Mesenchymal stem cell (in vitro differentiated cells and primary cell): ENCODE results near the gene PTPRN2.
A peak's percentile ranks its signal among the peaks of the same experiment; 100 is the strongest.

Source experiments
- DNase-seq: peaks from one replicate; pipeline ENCODE4 v3.0.0-alpha.2; 2013
- H2AFZ ChIP-seq: one replicate; pipeline ENCODE4 v1.6.1; 2013; ENCODE audit warnings: low read depth, mild to moderate bottlenecking, control low read depth, inconsistent platforms, low read length, moderate library complexity
- H2AK5ac ChIP-seq: 2 replicates; pipeline ENCODE4 v1.6.1; 2013; ENCODE audit warnings: low read length, moderate library complexity, mild to moderate bottlenecking, inconsistent platforms; ENCODE audit not compliant: severe bottlenecking
- H2BK120ac ChIP-seq: one replicate; pipeline ENCODE4 v1.6.1; 2013; ENCODE audit warnings: low read depth, mild to moderate bottlenecking, inconsistent platforms, low read length, moderate library complexity
- H2BK12ac ChIP-seq, 2 experiments: one replicate each; pipeline ENCODE4 v1.6.1; 2013; ENCODE audit warnings: inconsistent platforms in 2 of 2, low read length in 2 of 2, mild to moderate bottlenecking in 2 of 2, moderate library complexity in 2 of 2, control low read depth in 1 of 2
- H2BK15ac ChIP-seq: one replicate; pipeline ENCODE4 v1.6.1; 2013; ENCODE audit warnings: mild to moderate bottlenecking, low read depth, inconsistent platforms; ENCODE audit not compliant: poor library complexity, severe bottlenecking
- H2BK5ac ChIP-seq: 2 replicates; pipeline ENCODE4 v1.6.1; 2013; ENCODE audit warnings: low read depth, mild to moderate bottlenecking, low read length, control low read depth, inconsistent platforms; ENCODE audit not compliant: poor library complexity, severe bottlenecking
- H3K14ac ChIP-seq, 2 experiments: one replicate each; pipeline ENCODE4 v1.6.1; 2013; ENCODE audit warnings: inconsistent platforms in 2 of 2, low read length in 2 of 2, control low read depth in 1 of 2, mild to moderate bottlenecking in 1 of 2, moderate library complexity in 1 of 2
- H3K18ac ChIP-seq, 2 experiments: one replicate each; pipeline ENCODE4 v1.6.1; 2013; ENCODE audit warnings: inconsistent platforms in 2 of 2, low read length in 2 of 2, control low read depth in 1 of 2, low read depth in 1 of 2, mild to moderate bottlenecking in 1 of 2
- H3K23ac ChIP-seq, 2 experiments: one replicate each; pipeline ENCODE4 v1.6.1; 2013; ENCODE audit warnings: inconsistent platforms in 2 of 2, low read length in 2 of 2, mild to moderate bottlenecking in 2 of 2, moderate library complexity in 2 of 2, control low read depth in 1 of 2
- H3K27ac ChIP-seq: 2 replicates; pipeline ENCODE4 v1.5.1; 2013; ENCODE audit warnings: mild to moderate bottlenecking, moderate library complexity, low read length, control low read depth, inconsistent platforms; ENCODE audit not compliant: poor library complexity, severe bottlenecking
- H3K27me3 ChIP-seq, 2 experiments: 2 replicates each; pipeline versions ENCODE4 v1.6.1 to v1.7.0; 2013; ENCODE audit warnings: low read length in 2 of 2, mild to moderate bottlenecking in 2 of 2, moderate library complexity in 2 of 2, control low read depth in 1 of 2, inconsistent platforms in 1 of 2; ENCODE audit not compliant: control insufficient read depth in 1 of 2, insufficient read depth in 1 of 2
- H3K36me3 ChIP-seq, 2 experiments: 2 replicates each; pipeline versions ENCODE4 v1.6.1 to v1.7.0; 2013; ENCODE audit warnings: low read length in 2 of 2, control low read depth in 1 of 2, inconsistent platforms in 1 of 2, low read depth in 1 of 2, mild to moderate bottlenecking in 1 of 2; ENCODE audit not compliant: insufficient read depth in 2 of 2, control insufficient read depth in 1 of 2
- H3K4ac ChIP-seq, 2 experiments: one replicate each; pipeline ENCODE4 v1.6.1; 2013; ENCODE audit warnings: inconsistent platforms in 2 of 2, low read length in 2 of 2, mild to moderate bottlenecking in 2 of 2, moderate library complexity in 2 of 2, control low read depth in 1 of 2, low read depth in 1 of 2
- H3K4me1 ChIP-seq: 2 replicates; pipeline ENCODE4 v1.6.1; 2013; ENCODE audit warnings: low read depth, low read length, control low read depth; ENCODE audit not compliant: control insufficient read depth, insufficient read depth
- H3K4me2 ChIP-seq: 2 replicates; pipeline ENCODE4 v1.6.1; 2013; ENCODE audit warnings: low read length, mild to moderate bottlenecking, inconsistent platforms; ENCODE audit not compliant: poor library complexity, severe bottlenecking
- H3K4me3 ChIP-seq, 2 experiments: 2 replicates each; pipeline versions ENCODE4 v1.5.1 to v1.7.0; 2013; ENCODE audit warnings: low read length in 2 of 2, mild to moderate bottlenecking in 2 of 2, control low read depth in 1 of 2, low read depth in 1 of 2; ENCODE audit not compliant: insufficient read depth in 1 of 2
- H3K79me1 ChIP-seq: replicated peaks from 2 replicates; pipeline ENCODE4 v1.6.1; 2013; ENCODE audit warnings: mild to moderate bottlenecking, control low read depth, low read length, inconsistent platforms; ENCODE audit not compliant: poor library complexity, severe bottlenecking
- H3K9ac ChIP-seq: 2 replicates; pipeline ENCODE4 v1.7.0; 2013; ENCODE audit warnings: mild to moderate bottlenecking, low read length, moderate library complexity
- H3K9me3 ChIP-seq: 2 replicates; pipeline ENCODE4 v1.7.0; 2013; ENCODE audit warnings: mild to moderate bottlenecking, low read length; ENCODE audit not compliant: control insufficient read depth
- H4K8ac ChIP-seq: one replicate; pipeline ENCODE4 v1.6.1; 2013; ENCODE audit warnings: inconsistent platforms, mild to moderate bottlenecking, low read length, moderate library complexity
- H4K91ac ChIP-seq: one replicate; pipeline ENCODE4 v1.6.1; 2013; ENCODE audit warnings: mild to moderate bottlenecking, low read length, inconsistent platforms
- WGBS: methylation state at CpG from one replicate; pipeline ENCODE4 v1.1.7; 2013; ENCODE audit warnings: mixed read lengths; 5-methylcytosine and 5-hydroxymethylcytosine counted together

Gene PTPRN2

GRCh38 chr7:157754416-157754790 is 833.2 kb downstream of the PTPRN2 start:
- H3K23ac ChIP-seq = no peak overlapping the region
- no peak overlapping the region for H2AFZ ChIP-seq
- no peak overlapping the region for H4K8ac ChIP-seq
- no peaks in the 10 kb centered on the region for H3K9me3 ChIP-seq
- H3K9ac ChIP-seq = no peak overlapping the region
- no peak overlapping the region for H2BK12ac ChIP-seq
- H3K36me3 ChIP-seq = no peaks in the 10 kb centered on the region
- H3K27ac ChIP-seq = no peak overlapping the region
- no peak overlapping the region for H3K14ac ChIP-seq
- no peaks in the 10 kb centered on the region for H3K79me1 ChIP-seq
- no peaks in the 10 kb centered on the region for H3K27me3 ChIP-seq
- no peak overlapping the region for H2BK5ac ChIP-seq
- no peak for DNase-seq
- H2BK120ac ChIP-seq = no peak overlapping the region
- no peak overlapping the region for H3K18ac ChIP-seq
- H3K4me1 ChIP-seq = no peaks in the 10 kb centered on the region
- H2BK15ac ChIP-seq = no peak overlapping the region
- H3K4ac ChIP-seq = no peak overlapping the region
- no peak overlapping the region for H2AK5ac ChIP-seq
- no peak overlapping the region for H3K4me3 ChIP-seq
- H3K4me2 ChIP-seq = no peak overlapping the region
- no peak overlapping the region for H4K91ac ChIP-seq
- WGBS = 79% methylated on average over 9 of the region's 9 CpGs

- H2BK15ac ChIP-seq = no peak overlapping the region
- H3K4me2 ChIP-seq = no peak overlapping the region
- H3K23ac ChIP-seq = no peak overlapping the region
- no peak overlapping the region for H4K91ac ChIP-seq
- no peaks in the 10 kb centered on the region for H3K27me3 ChIP-seq
- H3K9ac ChIP-seq = no peak overlapping the region
- H2AK5ac ChIP-seq = no peak overlapping the region
- no peak overlapping the region for H3K14ac ChIP-seq
- H3K9me3 ChIP-seq = no peaks in the 10 kb centered on the region
- H3K4me3 ChIP-seq = no peak overlapping the region
- H3K27ac ChIP-seq = no peak overlapping the region
- no peaks in the 10 kb centered on the region for H3K4me1 ChIP-seq
- H3K79me1 ChIP-seq = no peaks in the 10 kb centered on the region
- H2BK12ac ChIP-seq = no peak overlapping the region
- H3K36me3 ChIP-seq = no peaks in the 10 kb centered on the region
- no peak overlapping the region for H2AFZ ChIP-seq
- no peak overlapping the region for H2BK120ac ChIP-seq
- H2BK5ac ChIP-seq = no peak overlapping the region
- WGBS = 83% methylated on average over 18 of the region's 21 CpGs
- no peak overlapping the region for H3K18ac ChIP-seq
- H4K8ac ChIP-seq = no peak overlapping the region
- no peak overlapping the region for H3K4ac ChIP-seq
- no peak for DNase-seq
Observed at GRCh38 chr7:157753713-157754415, 833.8 kb downstream of the PTPRN2 start.

- Histone ChIP-seq H3K79me1 (no peaks in the 10 kb centered on the region), H3K36me3 (no peaks in the 10 kb centered on the region), H3K4ac (no peak overlapping the region), H4K91ac (no peak overlapping the region), H3K14ac (no peak overlapping the region), H3K18ac (no peak overlapping the region), H3K4me3 (peak overlapping the region in 1 of 2 experiments; percentile 6), H2BK120ac (no peak overlapping the region), H2BK15ac (no peak overlapping the region), H3K4me1 (no peaks in the 10 kb centered on the region), H4K8ac (no peak overlapping the region), H2BK12ac (no peak overlapping the region), H3K23ac (no peak overlapping the region), H3K27me3 (no peaks in the 10 kb centered on the region), H3K9me3 (no peaks in the 10 kb centered on the region), H2BK5ac (no peak overlapping the region), H2AFZ (no peak overlapping the region), H3K9ac (no peak overlapping the region), H3K27ac (no peak overlapping the region), H3K4me2 (no peak overlapping the region), H2AK5ac (no peak overlapping the region)
- DNase-seq = no peak
- 83% methylated on average over 18 of the region's 18 CpGs for WGBS
Observed at GRCh38 chr7:157752832-157753291, 834.8 kb downstream of the PTPRN2 start.

- no peak overlapping the region for H2AFZ ChIP-seq
- WGBS = 85% methylated on average over 27 of the region's 27 CpGs
- DNase-seq = no peak
- no peak overlapping the region for H3K27ac ChIP-seq
- no peak overlapping the region for H2BK12ac ChIP-seq
- no peak overlapping the region for H3K23ac ChIP-seq
- no peak overlapping the region for H3K4ac ChIP-seq
- no peak overlapping the region for H3K18ac ChIP-seq
- H4K91ac ChIP-seq = no peak overlapping the region
- H4K8ac ChIP-seq = no peak overlapping the region
- no peak overlapping the region for H2BK120ac ChIP-seq
- no peak overlapping the region for H3K4me2 ChIP-seq
- H2AK5ac ChIP-seq = no peak overlapping the region
- no peak overlapping the region for H2BK15ac ChIP-seq
- no peak overlapping the region for H3K9ac ChIP-seq
- H2BK5ac ChIP-seq = no peak overlapping the region
- no peak overlapping the region for H3K14ac ChIP-seq
- no peaks in the 10 kb centered on the region for H3K36me3 ChIP-seq
- H3K4me1 ChIP-seq = no peaks in the 10 kb centered on the region
- no peak overlapping the region for H3K4me3 ChIP-seq
- H3K27me3 ChIP-seq = no peaks in the 10 kb centered on the region
- no peaks in the 10 kb centered on the region for H3K9me3 ChIP-seq
- H3K79me1 ChIP-seq = no peaks in the 10 kb centered on the region
Observed at GRCh38 chr7:157751951-157752673, 835.5 kb downstream of the PTPRN2 start.
